Neutrophil (primary cell): ENCODE data around the gene CNTN4.

Source experiments
- H3K27ac ChIP-seq: fragments of 200-600 bp; sonication (generic); 2 replicates; pipeline ENCODE4 v1.5.1; 2016; ENCODE audit warnings: mild to moderate bottlenecking, moderate library complexity
- H3K27me3 ChIP-seq: fragments of 200-600 bp; sonication (generic); 2 replicates; pipeline ENCODE4 v1.6.0; 2016; ENCODE audit warnings: mild to moderate bottlenecking
- H3K36me3 ChIP-seq: fragments of 200-600 bp; sonication (generic); 2 replicates; pipeline ENCODE4 v1.5.1; 2017
- H3K4me1 ChIP-seq, 2 experiments: fragments of 200-600 bp in 1 of 2; sonication (generic) in 1 of 2; 1 replicate in 1 of 2; 2 replicates in 1 of 2; pipeline versions ENCODE4 v1.5.1 to v1.6.1; 2013 to 2016; ENCODE audit warnings: low read depth in 1 of 2, low read length in 1 of 2, mild to moderate bottlenecking in 1 of 2, moderate library complexity in 1 of 2; ENCODE audit not compliant: control insufficient read depth in 1 of 2, insufficient read depth in 1 of 2
- H3K4me3 ChIP-seq, 2 experiments: fragments of 200-600 bp in 1 of 2; sonication (generic) in 1 of 2; 1 replicate in 1 of 2; 2 replicates in 1 of 2; pipeline ENCODE4 v1.5.1; 2013 to 2016; ENCODE audit warnings: low read depth in 1 of 2, low read length in 1 of 2, mild to moderate bottlenecking in 1 of 2, moderate library complexity in 1 of 2
- H3K9me3 ChIP-seq: fragments of 200-600 bp; sonication (generic); 2 replicates; pipeline ENCODE4 v1.5.1; 2016
- CTCF ChIP-seq: fragments of 200-600 bp; sonication (generic); IDR thresholded peaks from 2 replicates; pipeline ENCODE4 v1.5.1; 2016; ENCODE audit warnings: antibody characterized with exemption

Gene CNTN4

GRCh38 chr3:2567451-2567850 is 468.8 kb downstream of the CNTN4 start:
- Histone ChIP-seq H3K4me3 (no peak overlapping the region), H3K27ac (no peak overlapping the region), H3K9me3 (no peaks in the 10 kb centered on the region), H3K27me3 (no peaks in the 10 kb centered on the region), H3K4me1 (no peaks in the 10 kb centered on the region), H3K36me3 (no peaks in the 10 kb centered on the region)
- no peak for TF ChIP-seq CTCF

GRCh38 chr3:2568156-2568555 is 469.5 kb downstream of the CNTN4 start:
- Histone ChIP-seq H3K9me3 (no peaks in the 10 kb centered on the region), H3K27ac (no peak overlapping the region), H3K27me3 (no peaks in the 10 kb centered on the region), H3K4me1 (no peaks in the 10 kb centered on the region), H3K36me3 (no peaks in the 10 kb centered on the region), H3K4me3 (no peak overlapping the region)
- no peak for TF ChIP-seq CTCF

DNA sequence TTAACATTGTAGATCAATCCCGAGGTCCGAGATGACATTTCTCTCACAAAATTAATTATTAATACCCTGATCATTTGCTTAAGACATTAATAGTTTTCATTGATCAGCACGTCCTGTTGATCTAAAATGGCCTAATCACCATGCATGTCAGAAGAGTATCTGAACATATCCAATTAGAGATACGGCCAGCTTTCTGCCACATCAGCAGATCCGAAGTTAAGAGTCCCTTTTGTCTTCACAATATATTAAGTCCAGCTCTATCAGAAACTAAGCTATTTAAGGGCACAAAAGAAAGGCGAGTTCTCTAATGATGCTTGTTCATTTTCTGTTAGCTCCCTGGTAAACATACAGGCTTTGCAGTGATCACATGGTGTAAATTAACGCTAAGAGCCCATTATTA is 470.3 kb downstream of the CNTN4 start:
- Histone ChIP-seq H3K4me3 (no peak overlapping the region), H3K36me3 (no peaks in the 10 kb centered on the region), H3K27ac (no peak overlapping the region), H3K4me1 (no peaks in the 10 kb centered on the region), H3K9me3 (no peaks in the 10 kb centered on the region), H3K27me3 (no peaks in the 10 kb centered on the region)
- TF ChIP-seq CTCF, result no peak

GRCh38 chr3:2577571-2577970 is 478.9 kb downstream of the CNTN4 start:
- no peaks in the 10 kb centered on the region for H3K36me3 ChIP-seq
- no peak overlapping the region for H3K27ac ChIP-seq
- H3K4me3 ChIP-seq, result no peak overlapping the region
- H3K27me3 ChIP-seq, result no peaks in the 10 kb centered on the region
- no peak for TF ChIP-seq CTCF
- H3K4me1 ChIP-seq, result no peaks in the 10 kb centered on the region
- H3K9me3 ChIP-seq, result no peaks in the 10 kb centered on the region

DNA sequence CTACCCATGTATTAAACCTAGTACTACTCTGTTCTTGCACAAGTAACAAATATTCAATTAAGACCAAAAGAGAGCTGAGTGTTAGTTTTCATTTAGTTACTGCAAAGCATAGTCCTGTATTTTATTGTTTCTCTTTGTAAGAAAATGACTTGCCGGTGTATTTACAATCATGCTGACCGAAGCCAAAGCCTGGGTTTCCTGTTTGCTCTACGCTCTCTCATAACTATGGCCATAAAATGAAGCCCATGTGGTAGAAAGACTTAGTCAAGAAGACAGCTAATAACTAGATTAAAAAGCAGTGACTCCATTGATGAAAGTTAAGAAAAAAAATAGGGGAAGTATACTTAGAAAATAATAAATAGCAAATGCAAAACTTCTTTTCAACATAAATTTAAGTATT is 479.9 kb downstream of the CNTN4 start:
- H3K27ac ChIP-seq, result no peak overlapping the region
- no peaks in the 10 kb centered on the region for H3K9me3 ChIP-seq
- H3K27me3 ChIP-seq, result no peaks in the 10 kb centered on the region
- no peaks in the 10 kb centered on the region for H3K4me1 ChIP-seq
- H3K4me3 ChIP-seq, result no peak overlapping the region
- TF ChIP-seq CTCF, result no peak
- H3K36me3 ChIP-seq, result no peaks in the 10 kb centered on the region

- Histone ChIP-seq H3K9me3 (no peaks in the 10 kb centered on the region), H3K4me1 (no peaks in the 10 kb centered on the region), H3K27me3 (no peaks in the 10 kb centered on the region), H3K27ac (no peak overlapping the region), H3K4me3 (no peak overlapping the region), H3K36me3 (no peaks in the 10 kb centered on the region)
- no peak for TF ChIP-seq CTCF
Measured at GRCh38 chr3:2579206-2579605, 480.5 kb downstream of the CNTN4 start.
